ENCODE data around the gene ITGAD.
"Not testable (repeated sequence)": the region's sequence is repeated elsewhere in the genome, so short reads cannot be mapped to it uniquely, and the experiment has no call there.

ITGAD gene

DNA sequence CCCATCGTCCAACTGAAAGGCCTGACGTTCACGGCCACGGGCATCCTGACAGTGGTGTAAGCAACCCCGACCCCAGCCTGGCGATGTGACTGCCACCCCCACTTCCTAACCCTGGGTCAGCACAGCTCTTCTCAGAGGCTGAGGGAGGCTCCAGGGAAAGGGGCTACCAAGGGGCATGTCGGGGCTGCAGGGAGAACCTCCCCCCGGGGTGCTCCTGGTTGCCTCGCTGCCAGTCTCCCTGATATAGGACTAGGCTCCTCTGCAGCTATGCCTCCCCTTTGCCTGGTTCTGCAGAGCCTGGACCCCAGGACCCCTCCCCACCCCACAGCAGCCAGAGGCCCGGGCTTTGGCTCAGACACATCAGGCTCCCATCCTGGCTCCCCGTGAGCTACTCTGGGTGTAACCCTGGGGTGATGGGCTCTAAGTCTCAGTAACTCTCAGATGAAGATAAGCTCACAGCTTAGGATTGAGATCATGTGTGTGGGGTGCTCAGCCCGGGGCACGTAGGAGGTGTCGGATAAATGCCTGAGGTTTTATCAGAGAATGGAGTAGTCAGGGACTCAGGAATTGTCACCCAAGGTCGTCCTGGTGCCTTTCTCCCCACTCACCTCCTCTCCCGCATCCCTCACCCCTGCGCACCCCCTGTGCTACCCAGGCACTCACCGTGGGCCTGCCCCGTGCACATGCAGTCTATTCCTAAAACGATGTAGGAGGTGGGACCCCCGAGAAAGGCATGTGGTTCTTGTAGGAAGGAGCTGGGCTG, 10.6 kb downstream of the ITGAD start:
- no peak for DNase-seq (ENCODE audit: low spot score)

DNA sequence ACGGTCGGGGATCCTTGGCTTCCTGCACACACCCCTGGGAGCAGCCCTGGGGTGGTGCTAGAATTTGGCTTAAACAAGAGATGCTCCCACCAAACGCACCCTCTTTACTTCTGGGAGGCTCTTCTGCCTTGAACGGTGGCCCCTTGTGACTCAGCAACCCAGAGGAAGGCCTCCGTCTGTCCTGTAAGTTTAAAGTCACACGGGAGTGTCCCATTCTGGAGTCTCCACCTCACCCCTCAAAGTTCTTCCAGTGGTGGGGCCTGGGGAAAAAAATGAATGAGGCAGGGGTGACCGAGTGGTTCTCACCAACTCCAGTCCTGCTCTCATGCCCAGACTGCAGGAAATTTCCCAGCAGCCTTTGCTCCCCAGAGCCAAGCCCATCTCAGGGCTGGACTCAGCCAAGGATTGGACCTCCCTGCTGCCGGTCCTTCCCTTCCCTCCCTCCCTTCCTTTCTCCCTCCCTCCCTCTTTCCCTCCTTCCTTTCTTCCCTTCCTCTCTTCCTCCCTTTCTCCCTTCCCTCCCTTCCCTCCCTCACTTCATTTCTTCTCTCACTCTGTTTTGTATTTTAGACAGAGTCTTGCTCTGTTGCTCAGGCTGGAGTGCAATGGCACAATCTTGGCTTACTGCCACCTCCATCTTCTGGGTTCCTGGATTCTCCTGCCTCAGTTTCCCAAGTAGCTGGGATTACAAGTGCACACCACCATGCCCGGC, 11.4 kb downstream of the ITGAD start:
- DNase-seq (ENCODE audit: low spot score), result peak; percentile 41

DNA sequence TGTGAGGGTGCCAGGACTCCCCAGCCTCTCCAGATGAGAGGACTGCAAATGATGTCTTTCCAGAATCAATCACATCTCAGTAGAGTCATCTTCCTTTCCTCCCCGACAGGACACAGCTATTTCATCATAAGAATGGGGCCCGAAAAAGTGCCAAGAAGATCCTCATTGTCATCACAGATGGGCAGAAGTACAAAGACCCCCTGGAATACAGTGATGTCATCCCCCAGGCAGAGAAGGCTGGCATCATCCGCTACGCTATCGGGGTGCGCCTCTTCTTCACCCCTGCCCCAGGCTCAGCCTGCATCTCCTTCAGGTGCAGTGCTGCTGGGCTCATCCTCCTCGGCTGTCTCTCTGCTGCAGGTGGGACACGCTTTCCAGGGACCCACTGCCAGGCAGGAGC, 14.3 kb downstream of the ITGAD start:
- DNase-seq (ENCODE audit: low spot score), result no peak

DNA sequence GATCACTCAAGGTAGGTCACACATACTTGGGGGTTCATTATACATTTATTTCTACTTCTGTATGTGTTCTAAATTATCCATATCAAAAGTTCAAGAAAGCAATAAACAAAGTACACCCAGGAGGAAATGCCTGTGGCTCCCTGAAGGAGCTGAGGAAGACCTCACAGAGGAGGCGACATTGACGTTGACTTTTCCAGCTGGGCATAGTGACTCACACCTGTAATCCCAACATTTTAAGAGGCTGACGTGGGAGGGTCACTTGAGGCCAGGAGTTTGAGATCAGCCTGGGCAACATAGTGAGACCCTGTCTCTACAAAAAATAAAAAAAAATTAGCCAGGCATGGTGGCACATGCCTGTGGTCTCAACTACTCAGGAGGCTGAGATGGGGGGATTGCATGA, 16.3 kb downstream of the ITGAD start:
- DNase-seq (ENCODE audit: low spot score), result peak; percentile 61

DNA sequence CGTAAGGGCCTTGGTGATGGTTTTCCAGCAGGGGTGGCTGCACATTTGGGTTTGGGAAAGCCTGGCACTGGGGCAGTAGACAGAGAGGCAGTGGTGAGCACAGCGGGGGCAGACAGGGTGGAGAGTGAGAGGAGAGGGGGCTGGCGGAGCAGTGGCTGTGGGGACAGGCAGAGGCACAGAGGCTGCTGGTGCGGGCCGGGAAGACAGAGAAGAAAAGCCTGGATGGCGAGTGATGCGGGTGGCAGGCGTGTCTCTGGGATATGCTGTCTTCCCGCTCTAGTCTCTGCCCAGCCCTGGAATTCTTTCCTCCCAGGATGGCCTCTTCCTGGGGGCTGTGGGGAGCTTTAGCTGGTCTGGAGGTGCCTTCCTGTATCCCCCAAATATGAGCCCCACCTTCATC, 16.9 kb downstream of the ITGAD start:
- DNase-seq (ENCODE audit: low spot score), result no peak

DNA sequence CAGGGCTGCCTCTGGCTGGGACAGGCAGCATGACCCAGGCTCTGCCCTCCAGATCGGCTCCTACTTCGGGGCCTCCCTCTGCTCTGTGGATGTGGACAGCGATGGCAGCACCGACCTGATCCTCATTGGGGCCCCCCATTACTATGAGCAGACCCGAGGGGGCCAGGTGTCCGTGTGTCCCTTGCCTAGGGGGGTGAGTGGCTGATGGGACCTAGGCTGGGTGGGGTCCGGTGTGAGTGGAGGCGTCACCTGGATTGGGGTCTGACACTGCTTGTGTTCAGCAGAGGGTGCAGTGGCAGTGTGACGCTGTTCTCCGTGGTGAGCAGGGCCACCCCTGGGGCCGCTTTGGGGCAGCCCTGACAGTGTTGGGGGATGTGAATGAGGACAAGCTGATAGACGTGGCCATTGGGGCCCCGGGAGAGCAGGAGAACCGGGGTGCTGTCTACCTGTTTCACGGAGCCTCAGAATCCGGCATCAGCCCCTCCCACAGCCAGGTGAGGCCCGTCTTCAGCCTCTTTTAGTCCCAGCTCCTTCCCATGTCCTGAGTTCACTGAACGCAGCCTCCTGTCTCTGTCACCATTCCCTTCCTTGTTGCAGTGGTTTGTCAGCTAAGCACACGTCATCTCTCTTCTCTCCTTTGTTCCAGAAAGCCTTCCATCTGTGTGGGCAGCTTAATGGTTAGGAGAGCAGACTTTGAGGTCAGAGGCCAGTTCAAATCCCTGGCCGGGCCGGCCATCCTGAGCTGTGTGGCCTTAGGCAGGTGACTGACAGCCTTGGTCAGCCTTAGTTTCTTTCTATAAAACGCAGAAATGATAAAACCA, 18.1 kb downstream of the ITGAD start:
- DNase-seq (ENCODE audit: low spot score), result no peak

DNA sequence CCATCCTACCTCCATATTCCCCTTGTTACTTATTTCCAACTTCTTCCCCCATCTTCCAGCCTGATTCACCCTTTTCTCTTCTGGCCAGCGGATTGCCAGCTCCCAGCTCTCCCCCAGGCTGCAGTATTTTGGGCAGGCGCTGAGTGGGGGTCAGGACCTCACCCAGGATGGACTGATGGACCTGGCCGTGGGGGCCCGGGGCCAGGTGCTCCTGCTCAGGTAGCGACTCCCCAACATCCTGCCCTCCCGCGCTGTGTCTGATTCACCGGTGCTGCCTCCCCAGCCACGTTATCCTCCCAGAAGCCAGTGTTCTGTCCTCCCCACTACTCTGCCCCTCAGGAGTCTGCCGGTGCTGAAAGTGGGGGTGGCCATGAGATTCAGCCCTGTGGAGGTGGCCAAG, 19.6 kb downstream of the ITGAD start:
- DNase-seq (ENCODE audit: low spot score), result no peak

DNA sequence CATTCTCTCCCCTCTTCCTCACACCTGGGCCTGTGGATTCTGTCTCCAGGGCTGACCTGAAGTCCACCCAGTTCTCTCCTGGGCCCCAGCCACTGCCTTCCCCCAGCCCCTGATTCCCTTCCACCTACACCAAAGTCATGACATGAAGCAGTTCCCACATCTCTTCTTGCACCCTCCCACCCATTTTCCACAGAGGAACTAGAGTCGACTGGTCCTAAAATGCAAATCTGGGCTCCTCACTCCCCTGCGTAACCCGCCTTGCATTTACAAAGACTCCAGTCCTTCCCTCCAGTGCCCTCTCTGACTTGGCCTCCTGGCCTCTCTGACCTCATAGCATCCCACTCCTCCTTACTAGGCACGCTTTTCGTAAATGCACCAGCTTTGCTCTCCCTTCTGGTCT, 20.2 kb downstream of the ITGAD start:
- DNase-seq (ENCODE audit: low spot score), result no peak

DNA sequence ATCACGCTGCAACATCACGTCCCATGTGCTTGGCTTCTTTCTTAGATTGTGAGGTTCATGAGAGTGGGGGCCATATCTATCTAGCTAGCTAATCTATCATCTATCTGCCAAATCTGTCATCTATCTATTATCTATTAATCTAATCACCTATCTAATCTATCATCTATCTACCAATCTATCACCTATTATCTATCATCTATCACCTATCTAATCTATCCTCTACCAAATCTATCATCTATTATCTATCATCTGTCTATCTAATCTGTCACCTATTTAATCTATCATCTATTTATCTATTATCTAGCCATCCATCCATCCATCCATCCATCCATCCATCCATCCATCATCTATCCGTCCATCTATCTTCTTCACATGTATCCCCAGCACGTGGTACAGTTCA, 20.8 kb downstream of the ITGAD start:
- no peak for DNase-seq (ENCODE audit: low spot score)

DNA sequence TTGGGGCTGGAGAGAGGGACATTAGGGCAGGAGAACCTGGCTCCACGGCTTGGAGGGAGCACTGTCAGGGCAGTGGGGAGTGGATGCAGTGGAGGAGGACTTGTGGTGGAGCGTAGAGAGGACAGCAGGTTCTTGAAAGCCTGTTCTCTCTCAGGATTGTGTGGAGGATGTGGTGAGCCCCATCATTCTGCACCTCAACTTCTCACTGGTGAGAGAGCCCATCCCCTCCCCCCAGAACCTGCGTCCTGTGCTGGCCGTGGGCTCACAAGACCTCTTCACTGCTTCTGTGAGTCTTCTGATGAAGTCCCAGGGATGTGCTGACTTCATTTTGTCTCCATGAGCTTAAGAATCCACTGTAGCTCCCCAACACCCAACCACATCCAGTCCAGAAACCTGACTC, 21.6 kb downstream of the ITGAD start:
- DNase-seq (ENCODE audit: low spot score), result no peak

DNA sequence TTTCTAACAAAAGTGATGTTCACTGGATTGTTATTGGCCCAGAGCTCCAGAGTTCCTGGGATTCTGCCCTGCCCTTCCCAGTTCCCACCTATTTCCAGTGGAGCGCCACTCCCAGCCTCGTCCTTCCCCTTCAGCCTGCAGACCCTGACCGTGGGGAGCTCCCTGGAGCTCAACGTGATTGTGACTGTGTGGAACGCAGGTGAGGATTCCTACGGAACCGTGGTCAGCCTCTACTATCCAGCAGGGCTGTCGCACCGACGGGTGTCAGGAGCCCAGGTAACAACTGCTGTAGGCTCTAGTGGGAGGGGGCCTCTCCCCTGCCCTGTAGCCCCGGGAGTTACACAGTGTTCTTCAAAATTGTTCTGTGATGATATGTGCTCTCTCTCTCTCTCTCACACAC, 23.2 kb downstream of the ITGAD start:
- no peak for DNase-seq (ENCODE audit: low spot score)

DNA sequence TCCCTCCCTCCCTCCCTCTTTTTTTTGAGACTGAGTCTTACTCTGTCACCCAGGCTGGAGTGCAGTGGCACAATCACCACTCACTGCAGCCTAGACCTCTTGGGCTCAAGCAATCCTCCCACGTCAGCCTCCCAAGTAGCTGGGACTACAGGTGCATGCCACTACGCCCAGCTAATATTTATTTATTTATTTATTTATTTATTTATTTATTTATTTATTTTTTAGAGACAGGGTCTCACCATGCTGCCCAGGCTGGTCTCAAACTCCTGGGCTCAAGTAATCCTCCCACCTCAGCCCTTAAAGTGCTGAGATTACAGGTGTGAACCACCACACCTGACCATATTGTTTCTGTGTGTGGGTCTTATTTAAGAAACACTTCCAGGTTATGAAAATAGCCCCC, 23.9 kb downstream of the ITGAD start:
- DNase-seq (ENCODE audit: low spot score), result not testable (repeated sequence)

DNA sequence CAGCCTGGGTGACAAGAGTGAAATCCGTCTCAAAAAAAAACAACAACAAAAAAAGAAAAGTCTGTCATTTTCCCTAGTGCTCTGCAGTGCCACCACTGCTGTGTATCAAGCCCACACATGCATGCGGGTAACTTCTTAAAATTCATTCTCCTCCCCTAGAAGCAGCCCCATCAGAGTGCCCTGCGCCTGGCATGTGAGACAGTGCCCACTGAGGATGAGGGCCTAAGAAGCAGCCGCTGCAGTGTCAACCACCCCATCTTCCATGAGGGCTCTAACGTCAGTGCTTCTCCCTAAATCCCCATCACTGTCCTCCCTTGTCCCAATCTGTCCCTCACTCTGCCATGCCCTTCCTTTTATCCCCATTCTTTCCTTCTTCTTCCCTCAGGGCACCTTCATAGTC, 24.8 kb downstream of the ITGAD start:
- DNase-seq (ENCODE audit: low spot score), result no peak

DNA sequence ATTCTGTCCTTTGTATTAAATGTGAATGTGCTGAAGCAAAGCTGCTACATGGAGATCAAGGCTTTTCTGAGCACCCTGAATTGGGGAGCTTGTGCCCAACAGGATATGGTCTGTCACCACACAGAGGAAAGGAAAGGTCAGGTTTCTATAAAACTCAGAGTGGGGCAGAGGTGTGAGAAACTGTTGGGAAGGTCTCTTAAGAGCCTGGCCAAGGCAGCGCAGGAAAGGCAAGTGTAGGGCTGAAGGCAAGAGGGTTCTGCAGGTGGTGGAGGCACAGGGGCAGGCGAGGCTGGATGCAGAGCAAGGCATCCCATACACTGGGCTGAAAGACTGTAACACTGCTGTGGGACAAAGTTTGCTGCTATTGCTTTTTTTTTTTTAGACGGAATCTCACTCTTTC, 26.9 kb downstream of the ITGAD start:
- DNase-seq (ENCODE audit: low spot score), result no peak

DNA sequence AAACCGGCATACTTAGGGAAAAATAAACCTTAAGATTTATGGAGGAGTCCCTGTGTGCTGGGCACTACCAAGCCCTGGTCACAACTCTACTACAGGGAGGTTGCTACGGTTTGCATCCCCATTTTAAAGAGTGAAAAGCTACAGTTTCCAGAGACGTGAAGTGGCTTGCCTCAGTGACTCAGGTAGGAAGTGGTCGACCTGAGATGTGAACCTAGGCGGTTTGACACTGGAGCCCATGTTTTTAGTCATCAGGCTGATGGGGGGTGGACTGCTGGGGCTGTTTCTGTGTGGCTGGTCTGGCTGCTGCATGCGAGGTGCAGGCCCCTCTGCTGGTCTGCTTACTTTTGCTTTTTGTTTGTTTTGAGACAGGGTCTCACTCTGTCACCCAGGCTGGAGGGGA, 28.5 kb downstream of the ITGAD start:
- DNase-seq (ENCODE audit: low spot score), result no peak

DNA sequence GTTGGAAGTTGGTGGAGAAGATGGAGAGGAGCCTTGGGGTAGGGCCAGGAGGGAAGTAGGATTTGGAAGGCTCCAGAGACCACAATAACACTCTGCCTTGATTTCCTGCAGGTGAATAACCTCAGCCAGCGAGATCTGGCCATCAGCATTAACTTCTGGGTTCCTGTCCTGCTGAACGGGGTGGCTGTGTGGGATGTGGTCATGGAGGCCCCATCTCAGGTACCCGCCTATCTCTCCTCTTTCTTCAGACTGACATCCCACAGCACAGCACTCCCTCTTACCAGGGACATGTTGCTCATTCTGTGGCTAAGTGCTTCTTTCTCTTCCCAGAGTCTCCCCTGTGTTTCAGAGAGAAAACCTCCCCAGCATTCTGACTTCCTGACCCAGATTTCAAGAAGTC, 30.1 kb downstream of the ITGAD start:
- DNase-seq (ENCODE audit: low spot score), result no peak

DNA sequence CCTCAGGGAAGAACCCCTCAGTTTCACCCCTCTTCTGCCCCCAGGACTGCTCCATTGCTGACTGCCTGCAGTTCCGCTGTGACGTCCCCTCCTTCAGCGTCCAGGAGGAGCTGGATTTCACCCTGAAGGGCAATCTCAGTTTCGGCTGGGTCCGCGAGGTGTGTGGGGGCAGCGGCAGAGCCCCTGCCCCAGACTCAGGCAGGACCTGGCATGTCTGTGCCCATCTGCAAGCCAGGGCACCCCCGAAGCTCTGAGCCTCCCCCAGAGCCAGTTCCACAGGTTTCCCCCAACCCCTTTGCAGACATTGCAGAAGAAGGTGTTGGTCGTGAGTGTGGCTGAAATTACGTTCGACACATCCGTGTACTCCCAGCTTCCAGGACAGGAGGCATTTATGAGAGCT, 30.7 kb downstream of the ITGAD start:
- DNase-seq (ENCODE audit: low spot score), result no peak

DNA sequence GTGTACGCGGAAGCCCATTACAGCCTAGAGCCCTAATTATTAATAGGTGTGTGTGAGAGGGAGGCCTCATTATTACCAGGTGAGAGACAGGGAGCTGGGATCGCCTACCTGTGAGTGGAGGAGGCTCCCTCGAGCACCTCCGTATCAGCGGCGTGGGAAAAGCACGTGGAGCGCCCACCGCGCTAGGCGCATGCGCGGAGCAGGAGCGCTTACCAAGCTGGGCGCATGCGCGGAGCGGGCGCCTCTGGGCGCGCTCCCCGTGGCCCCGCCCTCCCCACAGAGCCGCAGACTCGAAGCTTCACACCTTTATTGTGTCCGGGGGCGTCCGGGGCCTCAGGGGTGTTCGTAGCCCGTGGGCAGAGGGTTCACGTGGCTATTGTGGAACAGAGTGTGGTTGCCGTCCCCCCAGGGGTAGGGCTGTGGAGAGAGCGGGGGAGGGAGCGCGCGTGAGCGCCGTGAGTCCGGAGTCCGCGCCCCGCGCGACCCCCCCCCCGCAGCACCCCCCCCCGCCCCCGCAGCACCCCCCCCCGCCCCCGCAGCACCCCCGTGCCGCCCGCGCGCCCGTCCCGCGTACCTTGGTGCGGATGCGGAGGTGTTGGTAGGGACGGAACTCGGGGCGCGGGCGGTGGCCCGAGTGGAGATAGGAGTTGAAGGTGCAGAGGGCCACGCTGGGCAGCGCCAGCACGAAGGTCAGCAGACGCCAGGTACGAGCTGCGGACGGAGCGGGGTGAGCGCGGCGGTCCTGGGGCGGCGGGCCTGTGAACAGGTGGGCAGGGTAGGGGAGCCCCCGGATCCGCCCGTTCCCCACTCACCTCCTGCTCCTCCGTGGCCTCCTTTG, 34.5 kb downstream of the ITGAD start:
- peak; percentile 93 for DNase-seq (ENCODE audit: low spot score)

DNA sequence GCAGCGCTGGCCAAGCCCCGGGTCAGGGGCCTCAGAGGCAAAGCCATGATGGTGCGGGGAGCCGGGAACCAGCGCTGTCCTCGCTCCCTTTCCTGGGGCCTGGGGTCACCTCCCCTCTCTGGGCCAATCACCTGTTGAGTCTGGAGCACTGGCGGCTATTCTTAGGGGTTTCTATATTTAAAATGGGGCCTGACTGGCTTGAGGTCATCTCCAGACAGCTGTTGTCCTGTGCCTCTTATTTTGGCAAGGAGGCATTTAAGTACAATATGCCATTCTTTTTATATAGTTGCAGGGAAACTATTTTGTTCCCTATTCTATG, 35.1 kb downstream of the ITGAD start, which contains the start of gene COX6A2:
TSS of gene COX6A2 (minus strand) at position 82 of the 319 bp plus-strand sequence. CDS start at position 47, 35 bp downstream.
- no peak for DNase-seq (ENCODE audit: low spot score)

DNA sequence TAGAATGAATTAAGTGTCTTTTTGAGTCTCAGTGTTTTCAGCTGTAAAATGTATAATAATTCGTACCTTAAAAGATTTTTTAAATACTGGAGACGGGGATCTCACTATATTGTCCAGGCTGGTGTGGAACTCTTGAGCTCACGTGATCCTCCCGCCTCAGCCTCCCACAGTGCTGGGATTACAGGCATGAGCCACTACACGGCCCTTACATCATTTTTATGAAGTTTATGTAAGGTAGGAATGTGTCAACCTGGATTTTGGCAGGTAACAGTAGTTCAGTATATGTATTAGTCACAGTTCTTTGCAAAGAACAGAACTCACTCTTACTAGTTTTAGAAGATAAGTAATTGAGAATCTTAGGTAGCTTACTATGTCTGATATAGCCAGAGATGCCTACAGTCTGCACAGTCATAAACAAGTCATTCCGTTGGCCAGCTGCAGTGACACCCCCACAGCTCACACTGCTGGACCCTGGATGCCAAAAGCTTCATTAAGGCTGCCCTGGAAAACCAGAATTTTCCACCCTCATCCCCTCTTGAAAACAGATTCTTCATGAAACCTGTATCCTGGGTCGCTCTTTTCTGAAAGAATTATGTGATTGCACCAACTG, 35.6 kb downstream of the ITGAD start:
- no peak for DNase-seq (ENCODE audit: low spot score)

DNA sequence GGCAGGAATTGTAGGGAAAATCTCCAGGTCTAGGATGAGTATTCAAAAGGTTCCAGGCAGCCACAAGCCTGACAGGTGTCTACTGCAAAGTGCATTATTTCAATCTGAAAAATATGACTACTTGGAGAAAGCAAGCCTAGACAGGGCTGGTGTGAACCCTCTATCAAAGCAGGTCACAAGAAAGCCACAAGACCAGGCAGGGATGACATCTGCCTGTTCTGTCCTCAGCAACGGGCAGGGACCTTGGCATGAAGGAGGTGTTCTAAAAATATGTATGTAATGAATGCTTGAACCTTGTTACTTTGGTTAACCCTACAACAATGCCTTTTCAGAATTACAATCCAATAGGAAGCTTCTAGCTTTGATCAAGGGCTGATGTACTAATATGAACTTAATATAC, 36.2 kb downstream of the ITGAD start:
- no peak for DNase-seq (ENCODE audit: low spot score)

DNA sequence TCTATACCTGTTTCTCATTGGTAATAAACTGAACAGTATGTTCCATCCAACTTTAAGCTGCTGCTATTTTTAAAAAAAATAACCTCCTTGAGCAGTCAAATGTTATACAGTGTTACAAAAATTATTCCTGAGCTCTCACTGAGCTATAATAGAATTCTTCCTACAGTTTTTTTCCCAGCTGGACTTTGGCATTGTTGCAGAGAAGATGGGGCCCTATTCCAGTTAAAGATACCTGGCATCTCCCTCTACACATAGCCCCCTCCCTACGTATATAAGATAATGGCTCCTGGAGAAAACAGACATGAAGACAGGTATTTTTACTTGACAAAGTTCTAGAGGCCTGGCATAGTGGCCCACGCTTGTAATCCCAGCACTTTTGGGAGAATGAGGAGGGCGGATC, 36.7 kb downstream of the ITGAD start:
- no peak for DNase-seq (ENCODE audit: low spot score)
